Type B pancreatic cell (in vitro differentiated cells): ENCODE data around the gene OR2K2. TPM values are rescaled to one million over a fixed set of nuclear protein-coding genes. Genes with fewer than 3 reads are reported as not detected.
A peak's percentile ranks its signal among the peaks of the same experiment; 100 is the strongest.
"Not testable (repeated sequence)": the region's sequence is repeated elsewhere in the genome, so short reads cannot be mapped to it uniquely, and the experiment has no call there.

ENCODE experiments used
- DNase-seq: peaks from one replicate; pipeline ENCODE4 v3.0.0; 2021; ENCODE audit warnings: mixed read lengths; ENCODE audit not compliant: unreplicated experiment; ENCODE audit errors: extremely low spot score
- H3K27ac Mint-ChIP-seq: 2 replicates; pipeline ENCODE4 v1.8.0; 2021; ENCODE audit warnings: mild to moderate bottlenecking, mixed read lengths
- H3K27me3 Mint-ChIP-seq: 2 replicates; pipeline ENCODE4 v1.8.0; 2021; ENCODE audit warnings: mixed read lengths
- H3K36me3 Mint-ChIP-seq: 2 replicates; pipeline ENCODE4 v1.8.0; 2021; ENCODE audit warnings: mixed read lengths
- H3K4me1 Mint-ChIP-seq: one replicate; pipeline ENCODE4 v1.8.0; 2021; ENCODE audit warnings: mixed read lengths; ENCODE audit not compliant: unreplicated experiment
- H3K4me3 Mint-ChIP-seq: 2 replicates; pipeline ENCODE4 v1.8.0; 2021; ENCODE audit warnings: mild to moderate bottlenecking, mixed read lengths
- H3K9me3 Mint-ChIP-seq: 2 replicates; pipeline ENCODE4 v1.8.0; 2021; ENCODE audit warnings: mixed read lengths
- total RNA-seq: library from RNA; stranded (reverse); gene quantifications from 2 replicates; pipeline ENCODE4 v1.2.1, GENCODE V29; 2021; ENCODE audit warnings: low replicate concordance
- TF ChIP-seq, protein P1 (sequence below): fragments of 200-600 bp; sonication (generic); conservative IDR thresholded peaks from 2 replicates; pipeline ENCODE4 v1.5.0; 2021; ENCODE audit warnings: antibody characterized with exemption, mild to moderate bottlenecking

Gene OR2K2
- total RNA-seq, 1 donor from 2014 or later: not detected

DNA sequence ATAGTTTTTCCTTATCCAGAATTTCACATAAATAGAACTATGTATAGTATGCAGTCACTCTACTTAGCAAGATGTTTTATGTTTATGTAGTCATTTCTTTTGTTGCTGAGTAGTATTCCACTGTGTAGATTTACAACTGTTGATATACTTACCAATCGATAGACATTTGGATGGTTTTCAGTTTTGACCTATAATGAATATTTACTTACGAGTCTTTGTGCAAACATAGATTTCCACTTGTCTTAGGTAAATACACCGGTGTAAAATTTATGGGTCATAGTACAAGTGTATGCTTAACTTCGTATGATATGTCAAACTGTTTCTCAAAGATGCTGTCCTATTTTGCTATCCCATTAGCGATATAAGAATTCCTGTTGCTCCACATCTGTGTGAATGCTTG, 19.7 kb upstream of the OR2K2 start:
- Mint-ChIP-seq H3K36me3 (no peaks in the 10 kb centered on the region), H3K27me3 (no peaks in the 10 kb centered on the region), H3K27ac (no peak overlapping the region), H3K4me3 (peak overlapping the region; percentile 7), H3K4me1 (no peaks in the 10 kb centered on the region), H3K9me3 (no peaks in the 10 kb centered on the region)
- DNase-seq: no peak
- TF ChIP-seq, protein P1, sequence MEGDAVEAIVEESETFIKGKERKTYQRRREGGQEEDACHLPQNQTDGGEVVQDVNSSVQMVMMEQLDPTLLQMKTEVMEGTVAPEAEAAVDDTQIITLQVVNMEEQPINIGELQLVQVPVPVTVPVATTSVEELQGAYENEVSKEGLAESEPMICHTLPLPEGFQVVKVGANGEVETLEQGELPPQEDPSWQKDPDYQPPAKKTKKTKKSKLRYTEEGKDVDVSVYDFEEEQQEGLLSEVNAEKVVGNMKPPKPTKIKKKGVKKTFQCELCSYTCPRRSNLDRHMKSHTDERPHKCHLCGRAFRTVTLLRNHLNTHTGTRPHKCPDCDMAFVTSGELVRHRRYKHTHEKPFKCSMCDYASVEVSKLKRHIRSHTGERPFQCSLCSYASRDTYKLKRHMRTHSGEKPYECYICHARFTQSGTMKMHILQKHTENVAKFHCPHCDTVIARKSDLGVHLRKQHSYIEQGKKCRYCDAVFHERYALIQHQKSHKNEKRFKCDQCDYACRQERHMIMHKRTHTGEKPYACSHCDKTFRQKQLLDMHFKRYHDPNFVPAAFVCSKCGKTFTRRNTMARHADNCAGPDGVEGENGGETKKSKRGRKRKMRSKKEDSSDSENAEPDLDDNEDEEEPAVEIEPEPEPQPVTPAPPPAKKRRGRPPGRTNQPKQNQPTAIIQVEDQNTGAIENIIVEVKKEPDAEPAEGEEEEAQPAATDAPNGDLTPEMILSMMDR: no peak

DNA sequence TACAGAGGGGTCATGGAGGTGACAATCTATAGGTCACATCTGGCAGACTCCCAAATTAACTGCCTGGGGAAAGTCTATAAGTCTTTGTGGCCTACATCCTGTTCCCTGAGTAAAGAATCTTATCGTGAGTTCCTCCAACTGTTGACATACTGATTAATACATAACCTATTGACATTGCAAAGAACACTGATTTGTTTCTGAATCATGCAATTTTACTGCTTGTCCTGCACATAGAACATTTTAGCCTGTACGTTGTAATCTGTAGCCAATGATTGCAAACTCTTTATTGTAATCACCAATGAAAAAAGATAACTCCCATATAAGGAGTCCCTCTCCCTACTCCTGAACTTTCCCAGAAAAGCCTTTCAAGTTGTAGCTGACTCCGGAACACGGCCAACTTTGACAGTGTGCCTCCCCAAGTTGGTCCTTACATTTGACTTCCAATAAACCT, 18.8 kb upstream of the OR2K2 start:
- H3K4me3 Mint-ChIP-seq: no peak overlapping the region
- H3K27me3 Mint-ChIP-seq: no peaks in the 10 kb centered on the region
- H3K4me1 Mint-ChIP-seq: no peaks in the 10 kb centered on the region
- no peaks in the 10 kb centered on the region for H3K36me3 Mint-ChIP-seq
- no peaks in the 10 kb centered on the region for H3K9me3 Mint-ChIP-seq
- TF ChIP-seq, protein P1: no peak
- DNase-seq: no peak
- peak overlapping the region; percentile 43 for H3K27ac Mint-ChIP-seq

DNA sequence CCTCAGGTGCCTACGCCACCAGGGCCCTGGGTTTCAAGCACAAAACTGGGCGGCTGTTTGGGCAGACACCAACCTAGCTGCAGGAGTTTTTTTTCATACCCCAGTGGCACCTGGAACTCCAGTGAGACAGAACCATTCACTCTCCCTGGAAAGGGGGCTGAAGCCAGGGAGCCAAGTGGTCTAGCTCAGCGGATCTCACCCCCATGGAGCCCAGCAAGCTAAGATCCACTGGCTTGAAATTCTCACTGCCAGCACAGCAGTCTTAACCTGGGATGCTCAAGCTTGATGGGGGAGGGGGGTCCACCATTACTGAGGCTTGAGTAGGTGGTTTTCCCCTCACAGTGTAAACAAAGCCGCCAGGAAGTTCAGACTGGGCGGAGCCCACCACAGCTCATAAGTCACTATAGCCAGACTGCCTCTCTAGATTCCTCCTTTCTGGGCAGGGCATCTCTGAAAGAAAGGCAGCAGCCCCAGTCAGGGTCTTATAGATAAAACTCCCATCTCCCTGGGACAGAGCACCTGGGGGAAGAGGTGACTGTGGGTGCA, 4.4 kb upstream of the OR2K2 start:
- H3K4me3 Mint-ChIP-seq, H3K4me1 Mint-ChIP-seq, H3K27ac Mint-ChIP-seq, H3K9me3 Mint-ChIP-seq, H3K36me3 Mint-ChIP-seq, DNase-seq, H3K27me3 Mint-ChIP-seq: not testable (repeated sequence)

DNA sequence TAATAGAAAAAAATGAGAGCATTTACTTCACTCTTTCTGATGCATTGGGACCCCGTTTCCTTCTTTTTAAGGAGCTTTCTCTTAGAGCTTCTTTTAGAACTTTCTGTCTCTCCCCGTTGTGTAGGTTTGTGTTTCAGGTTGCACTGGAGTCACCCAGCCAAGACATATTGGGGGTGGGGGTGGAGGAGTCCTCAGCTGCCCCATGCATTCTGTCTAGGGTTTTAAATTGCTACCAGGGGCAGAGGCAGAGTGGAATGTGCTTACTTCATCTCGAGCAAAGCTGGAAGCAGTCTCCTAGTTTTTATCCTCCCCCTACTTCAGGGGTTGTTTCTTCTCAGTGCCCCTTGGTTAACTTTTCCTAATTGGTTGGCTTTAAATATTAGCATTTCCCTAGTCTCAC, 9.4 kb downstream of the OR2K2 start:
- H3K4me3 Mint-ChIP-seq: no peak overlapping the region
- H3K27me3 Mint-ChIP-seq: no peaks in the 10 kb centered on the region
- TF ChIP-seq, protein P1: no peak
- DNase-seq: no peak
- no peak overlapping the region for H3K27ac Mint-ChIP-seq
- peaks cover 9% of the 10 kb centered on the region for H3K9me3 Mint-ChIP-seq
- no peaks in the 10 kb centered on the region for H3K4me1 Mint-ChIP-seq
- no peaks in the 10 kb centered on the region for H3K36me3 Mint-ChIP-seq

DNA sequence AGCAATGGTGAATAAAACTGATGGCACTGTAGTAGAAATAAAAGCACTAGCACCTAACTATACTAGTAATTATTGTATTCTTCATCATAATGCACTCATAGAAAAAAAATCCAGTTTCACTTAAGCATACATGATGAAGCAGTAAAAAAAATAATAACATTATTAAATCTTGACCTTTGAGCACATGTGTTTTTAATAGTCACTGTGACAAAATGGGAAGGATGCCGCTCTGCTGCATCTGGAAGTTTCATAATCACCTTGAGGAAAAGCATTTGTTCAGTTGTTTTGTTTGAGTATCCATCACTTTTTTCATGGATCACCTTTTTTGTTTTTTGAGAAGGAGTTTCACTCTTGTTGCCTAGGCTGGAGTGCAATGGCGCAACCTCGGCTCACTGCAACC, 13.2 kb downstream of the OR2K2 start:
- TF ChIP-seq, protein P1: no peak
- H3K36me3 Mint-ChIP-seq: no peaks in the 10 kb centered on the region
- peaks cover 6% of the 10 kb centered on the region for H3K9me3 Mint-ChIP-seq
- no peaks in the 10 kb centered on the region for H3K4me1 Mint-ChIP-seq
- no peak overlapping the region for H3K4me3 Mint-ChIP-seq
- DNase-seq: no peak
- no peak overlapping the region for H3K27ac Mint-ChIP-seq
- no peaks in the 10 kb centered on the region for H3K27me3 Mint-ChIP-seq

DNA sequence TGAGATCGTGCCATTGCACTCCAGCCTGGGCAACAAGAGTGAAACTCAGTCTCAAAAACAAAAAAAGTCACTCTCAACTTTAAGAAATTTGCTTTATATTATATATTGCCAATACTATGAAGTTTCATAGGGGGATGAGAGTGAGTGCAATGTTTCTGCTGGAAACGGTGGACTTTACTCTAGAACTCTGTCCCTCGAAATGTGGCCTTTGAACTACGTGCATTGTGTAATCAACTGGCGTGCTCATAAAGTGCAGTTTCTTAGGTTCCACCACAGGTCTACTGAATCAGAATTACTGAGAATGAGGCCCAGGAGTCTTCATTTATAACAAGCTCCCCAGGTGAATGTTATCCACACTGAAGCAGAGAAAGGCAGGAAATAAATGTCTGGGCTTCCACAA, 24.1 kb downstream of the OR2K2 start:
- TF ChIP-seq, protein P1: no peak
- Mint-ChIP-seq H3K4me3 (no peak overlapping the region), H3K27me3 (peaks cover 4% of the 10 kb centered on the region), H3K36me3 (no peaks in the 10 kb centered on the region), H3K4me1 (no peaks in the 10 kb centered on the region), H3K9me3 (no peaks in the 10 kb centered on the region), H3K27ac (no peak overlapping the region)
- DNase-seq: no peak

DNA sequence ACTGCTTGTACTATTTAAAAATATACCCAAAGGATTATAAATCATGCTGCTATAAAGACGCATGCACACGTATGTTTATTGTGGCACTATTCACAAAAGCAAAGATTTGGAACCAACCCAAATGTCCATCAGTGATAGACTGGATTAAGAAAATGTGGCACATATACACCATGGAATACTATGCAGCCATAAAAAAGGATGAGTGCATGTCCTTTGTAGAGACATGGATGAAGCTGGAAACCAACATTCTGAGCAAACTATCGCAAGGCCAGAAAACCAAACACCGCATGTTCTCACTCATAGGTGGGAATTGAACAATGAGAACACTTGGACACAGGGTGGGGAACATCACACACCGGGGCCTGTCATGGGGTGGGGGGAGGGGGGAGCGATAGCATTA, 26.0 kb downstream of the OR2K2 start:
- not testable (repeated sequence) for H3K9me3 Mint-ChIP-seq, H3K4me1 Mint-ChIP-seq, H3K36me3 Mint-ChIP-seq, H3K4me3 Mint-ChIP-seq, DNase-seq, H3K27ac Mint-ChIP-seq, H3K27me3 Mint-ChIP-seq
